WTC11 (cell line): ENCODE measurements around the gene FOLR2. TPM values are rescaled to one million over a fixed set of nuclear protein-coding genes. Genes with fewer than 3 reads are reported as not detected.

Experiments used
- ATAC-seq: fragments of 200-7000 bp; cut with Tn5 transposase; 2 replicates; pipeline ENCODE4 v1.10.0; 2021; ENCODE audit warnings: mild to moderate bottlenecking, moderate library complexity
- CTCF ChIA-PET: fragments of 300-600 bp; sonication (Branson Sonifier 250); formaldehyde crosslinking; loops from one replicate; lab custom pipeline; 2021; ENCODE audit warnings: antibody characterized with exemption; lab: Charles Lee
- POLR2A ChIA-PET: fragments of 350-600 bp; sonication (Branson Sonifier 250); formaldehyde crosslinking; loops from one replicate; lab custom pipeline; 2021; ENCODE audit warnings: antibody characterized with exemption; lab: Charles Lee
- DNase-seq: peaks from one replicate; pipeline ENCODE4 v3.0.0; 2021; ENCODE audit warnings: low spot score
- H3K27ac Mint-ChIP-seq: 2 replicates; pipeline ENCODE4 v1.8.0; 2021; ENCODE audit warnings: mixed read lengths
- H3K27me3 Mint-ChIP-seq: 2 replicates; pipeline ENCODE4 v1.8.0; 2021; ENCODE audit warnings: low read depth, mild to moderate bottlenecking, moderate library complexity, mixed read lengths
- H3K36me3 Mint-ChIP-seq: 2 replicates; pipeline ENCODE4 v1.8.0; 2021; ENCODE audit warnings: mixed read lengths
- H3K4me1 Mint-ChIP-seq: 2 replicates; pipeline ENCODE4 v1.8.0; 2022; ENCODE audit warnings: mixed read lengths
- H3K4me3 Mint-ChIP-seq: 2 replicates; pipeline ENCODE4 v1.8.0; 2021; ENCODE audit warnings: mild to moderate bottlenecking, moderate library complexity, mixed read lengths
- H3K9me3 Mint-ChIP-seq: 2 replicates; pipeline ENCODE4 v1.8.0; 2021; ENCODE audit warnings: mixed read lengths
- AR ChIP-seq: fragments of 250-450 bp; sonication (Bioruptor Pico); IDR thresholded peaks from 2 replicates; pipeline ENCODE4 v1.9.0; 2021; ENCODE audit warnings: mild to moderate bottlenecking
- ATF1 ChIP-seq: sonication (generic); formaldehyde crosslinking; IDR thresholded peaks from 2 replicates; pipeline ENCODE4 v1.8.1; 2023; ENCODE audit warnings: mild to moderate bottlenecking, moderate library complexity, missing genetic modification reagents
- CTCF ChIP-seq: fragments of 200-600 bp; IDR thresholded peaks from 2 replicates; pipeline ENCODE4 v1.8.0; 2022; ENCODE audit warnings: antibody characterized with exemption
- ESRRA ChIP-seq: sonication (generic); formaldehyde crosslinking; IDR thresholded peaks from 2 replicates; pipeline ENCODE4 v1.8.1; 2022; ENCODE audit warnings: mild to moderate bottlenecking, missing genetic modification reagents, borderline replicate concordance
- FOXK1 ChIP-seq: sonication (generic); formaldehyde crosslinking; IDR thresholded peaks from 2 replicates; pipeline ENCODE4 v1.8.0; 2022; ENCODE audit warnings: mild to moderate bottlenecking, moderate library complexity, missing genetic modification reagents
- HMGA2 ChIP-seq: fragments of 250-450 bp; sonication (Bioruptor Pico); IDR thresholded peaks from 2 replicates; pipeline ENCODE4 v1.4.0; 2021; ENCODE audit warnings: mild to moderate bottlenecking, moderate library complexity
- IRF2 ChIP-seq: sonication (generic); formaldehyde crosslinking; IDR thresholded peaks from 2 replicates; pipeline ENCODE4 v1.8.0; 2022; ENCODE audit warnings: low read depth, missing genetic modification reagents, borderline replicate concordance
- RORB ChIP-seq: fragments of 250-450 bp; sonication (Bioruptor Pico); IDR thresholded peaks from 2 replicates; pipeline ENCODE4 v1.9.0; 2021; ENCODE audit warnings: mild to moderate bottlenecking
- SP1 ChIP-seq: sonication (generic); formaldehyde crosslinking; conservative IDR thresholded peaks from 2 replicates; pipeline ENCODE4 v1.8.1; 2022; ENCODE audit warnings: missing genetic modification reagents
- TEAD4 ChIP-seq: sonication (generic); formaldehyde crosslinking; IDR thresholded peaks from 2 replicates; pipeline ENCODE4 v1.8.0; 2022; ENCODE audit warnings: mild to moderate bottlenecking, missing genetic modification reagents
- total RNA-seq: library from RNA; stranded (reverse); gene quantifications from 3 replicates; pipeline ENCODE4 v1.2.3, GENCODE V29; 2021
- TF ChIP-seq, protein P1 (sequence below): fragments of 250-450 bp; sonication (Bioruptor Pico); IDR thresholded peaks from 2 replicates; pipeline ENCODE4 v1.9.0; 2021; ENCODE audit warnings: moderate library complexity, mild to moderate bottlenecking, inconsistent platforms, borderline replicate concordance
- TF ChIP-seq, protein P2 (sequence below): sonication (generic); formaldehyde crosslinking; IDR thresholded peaks from 2 replicates; pipeline ENCODE4 v1.8.1; 2022; ENCODE audit warnings: missing genetic modification reagents, borderline replicate concordance
- TF ChIP-seq, protein P3 (sequence below): sonication (generic); formaldehyde crosslinking; IDR thresholded peaks from 2 replicates; pipeline ENCODE4 v1.8.1; 2022; ENCODE audit warnings: low read depth, missing genetic modification reagents, borderline replicate concordance
- TF ChIP-seq, protein P4 (sequence below): sonication (generic); formaldehyde crosslinking; IDR thresholded peaks from 2 replicates; pipeline ENCODE4 v1.8.1; 2022; ENCODE audit warnings: mild to moderate bottlenecking, moderate library complexity, missing genetic modification reagents
- TF ChIP-seq, protein P5 (sequence below): sonication (generic); formaldehyde crosslinking; IDR thresholded peaks from 2 replicates; pipeline ENCODE4 v1.8.1; 2023; ENCODE audit warnings: mild to moderate bottlenecking, missing genetic modification reagents, moderate library complexity

Gene FOLR2
- total RNA-seq, 1 experiment from 2014 or later: not detected

DNA sequence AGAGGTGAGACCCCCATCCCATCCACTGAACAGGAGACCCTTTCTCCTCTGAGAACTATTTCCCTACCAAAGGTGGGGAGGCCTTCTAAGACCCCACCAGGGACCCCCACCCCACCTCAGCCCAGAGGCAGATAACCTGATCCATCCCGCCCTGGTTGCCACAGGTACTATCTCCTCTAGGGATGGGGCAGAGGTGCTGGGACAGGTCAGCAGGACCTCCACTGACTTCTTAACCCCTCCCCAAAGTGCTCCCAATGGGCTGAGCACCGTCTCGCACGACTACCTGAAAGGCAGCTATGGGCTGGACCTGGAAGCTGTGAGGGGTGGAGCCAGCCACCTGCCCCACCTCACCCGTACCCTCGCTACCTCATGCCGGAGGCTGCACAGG is 12.2 kb downstream of the FOLR2 start (continued):
- TF ChIP-seq CTCF: no peak
- TF ChIP-seq, protein P1, sequence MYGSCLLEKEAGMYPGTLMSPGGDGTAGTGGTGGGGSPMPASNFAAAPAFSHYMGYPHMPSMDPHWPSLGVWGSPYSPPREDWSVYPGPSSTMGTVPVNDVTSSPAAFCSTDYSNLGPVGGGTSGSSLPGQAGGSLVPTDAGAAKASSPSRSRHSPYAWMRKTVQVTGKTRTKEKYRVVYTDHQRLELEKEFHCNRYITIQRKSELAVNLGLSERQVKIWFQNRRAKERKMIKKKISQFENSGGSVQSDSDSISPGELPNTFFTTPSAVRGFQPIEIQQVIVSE: no peak

DNA sequence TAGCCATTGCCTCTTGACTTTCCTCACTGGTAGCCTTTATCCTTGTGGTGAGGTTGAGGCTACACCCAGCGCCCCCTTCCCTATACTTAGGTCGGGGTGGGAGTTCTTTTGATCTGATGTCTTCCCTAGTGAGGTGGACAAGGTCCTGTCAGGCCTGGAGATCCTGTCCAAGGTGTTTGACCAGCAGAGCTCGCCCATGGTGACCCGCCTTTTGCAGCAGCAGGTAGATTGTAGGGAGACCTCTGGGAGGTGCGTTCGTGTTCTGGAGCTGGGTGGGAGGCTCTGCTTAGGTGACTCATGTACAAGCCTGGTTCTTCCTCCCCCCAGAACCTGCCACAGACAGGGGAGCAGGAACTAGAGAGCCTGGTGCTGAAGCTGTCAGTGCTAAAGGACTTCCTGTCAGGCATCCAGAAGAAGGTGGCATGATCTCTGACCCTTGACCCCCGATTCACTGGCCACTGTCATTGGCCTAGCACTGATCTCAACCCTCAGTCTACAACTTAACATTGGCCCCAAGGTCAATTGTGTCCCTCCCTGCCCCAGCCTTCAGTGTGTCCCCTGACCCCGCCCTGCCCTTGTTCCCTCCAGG is 12.8 kb downstream of the FOLR2 start:
- Mint-ChIP-seq H3K36me3 (peaks cover 45% of the 10 kb centered on the region), H3K27me3 (0 out of 2 replicates have a peak, but pooled peaks cover 2% of the 10 kb centered on the region), H3K9me3 (no peaks in the 10 kb centered on the region), H3K4me1 (peaks cover 14% of the 10 kb centered on the region), H3K27ac (no peak overlapping the region)
- ATAC-seq: no peak
- no peak for DNase-seq
- POLR2A ChIA-PET: interaction anchor here (0.6 to 0.9 kb wide), 2 partner anchors 9 to 18 kb away, joined by 3 read pairs; no protein-coding TSS in a partner anchor
- TF ChIP-seq, protein P2, sequence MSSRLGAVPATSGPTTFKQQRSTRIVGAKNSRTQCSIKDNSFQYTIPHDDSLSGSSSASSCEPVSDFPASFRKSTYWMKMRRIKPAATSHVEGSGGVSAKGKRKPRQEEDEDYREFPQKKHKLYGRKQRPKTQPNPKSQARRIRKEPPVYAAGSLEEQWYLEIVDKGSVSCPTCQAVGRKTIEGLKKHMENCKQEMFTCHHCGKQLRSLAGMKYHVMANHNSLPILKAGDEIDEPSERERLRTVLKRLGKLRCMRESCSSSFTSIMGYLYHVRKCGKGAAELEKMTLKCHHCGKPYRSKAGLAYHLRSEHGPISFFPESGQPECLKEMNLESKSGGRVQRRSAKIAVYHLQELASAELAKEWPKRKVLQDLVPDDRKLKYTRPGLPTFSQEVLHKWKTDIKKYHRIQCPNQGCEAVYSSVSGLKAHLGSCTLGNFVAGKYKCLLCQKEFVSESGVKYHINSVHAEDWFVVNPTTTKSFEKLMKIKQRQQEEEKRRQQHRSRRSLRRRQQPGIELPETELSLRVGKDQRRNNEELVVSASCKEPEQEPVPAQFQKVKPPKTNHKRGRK (CRISPR knock-in tag): no peak
- TF ChIP-seq IRF2: no peak
- TF ChIP-seq, protein P3, sequence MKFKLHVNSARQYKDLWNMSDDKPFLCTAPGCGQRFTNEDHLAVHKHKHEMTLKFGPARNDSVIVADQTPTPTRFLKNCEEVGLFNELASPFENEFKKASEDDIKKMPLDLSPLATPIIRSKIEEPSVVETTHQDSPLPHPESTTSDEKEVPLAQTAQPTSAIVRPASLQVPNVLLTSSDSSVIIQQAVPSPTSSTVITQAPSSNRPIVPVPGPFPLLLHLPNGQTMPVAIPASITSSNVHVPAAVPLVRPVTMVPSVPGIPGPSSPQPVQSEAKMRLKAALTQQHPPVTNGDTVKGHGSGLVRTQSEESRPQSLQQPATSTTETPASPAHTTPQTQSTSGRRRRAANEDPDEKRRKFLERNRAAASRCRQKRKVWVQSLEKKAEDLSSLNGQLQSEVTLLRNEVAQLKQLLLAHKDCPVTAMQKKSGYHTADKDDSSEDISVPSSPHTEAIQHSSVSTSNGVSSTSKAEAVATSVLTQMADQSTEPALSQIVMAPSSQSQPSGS (CRISPR knock-in tag): no peak
- TF ChIP-seq TEAD4: no peak
- TF ChIP-seq ATF1: no peak
- TF ChIP-seq, protein P4, sequence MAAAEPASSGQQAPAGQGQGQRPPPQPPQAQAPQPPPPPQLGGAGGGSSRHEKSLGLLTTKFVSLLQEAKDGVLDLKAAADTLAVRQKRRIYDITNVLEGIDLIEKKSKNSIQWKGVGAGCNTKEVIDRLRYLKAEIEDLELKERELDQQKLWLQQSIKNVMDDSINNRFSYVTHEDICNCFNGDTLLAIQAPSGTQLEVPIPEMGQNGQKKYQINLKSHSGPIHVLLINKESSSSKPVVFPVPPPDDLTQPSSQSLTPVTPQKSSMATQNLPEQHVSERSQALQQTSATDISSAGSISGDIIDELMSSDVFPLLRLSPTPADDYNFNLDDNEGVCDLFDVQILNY: no peak
- TF ChIP-seq AR (CRISPR knock-in tag): no peak
- TF ChIP-seq FOXK1 (CRISPR knock-in tag): no peak
- TF ChIP-seq, protein P5, sequence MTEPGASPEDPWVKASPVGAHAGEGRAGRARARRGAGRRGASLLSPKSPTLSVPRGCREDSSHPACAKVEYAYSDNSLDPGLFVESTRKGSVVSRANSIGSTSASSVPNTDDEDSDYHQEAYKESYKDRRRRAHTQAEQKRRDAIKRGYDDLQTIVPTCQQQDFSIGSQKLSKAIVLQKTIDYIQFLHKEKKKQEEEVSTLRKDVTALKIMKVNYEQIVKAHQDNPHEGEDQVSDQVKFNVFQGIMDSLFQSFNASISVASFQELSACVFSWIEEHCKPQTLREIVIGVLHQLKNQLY (CRISPR knock-in tag): no peak
- TF ChIP-seq HMGA2: no peak
- TF ChIP-seq SP1: no peak
- no peak for TF ChIP-seq ESRRA (CRISPR knock-in tag)
- no peak for TF ChIP-seq RORB (CRISPR knock-in tag)
- TF ChIP-seq, all 79 proteins: peak for 0
- CTCF ChIA-PET: interaction anchor here (8.6 kb wide), 1 partner anchor 8 kb away, joined by 123 read pairs; no protein-coding TSS in a partner anchor
- H3K4me3 Mint-ChIP-seq: no peak overlapping the region
